Activated naive CD4-positive, alpha-beta T cell treated with anti-CD3 and anti-CD28 coated beads, Interleukin-2, amount 10 ng/mL, durations not matched to agents 7 days and 5 days (primary cell): ENCODE results near the gene PRPSAP2.

Source experiments
- CTCF ChIA-PET: fragments of 350-600 bp; sonication (Branson Sonifier 250); formaldehyde crosslinking; loops from one replicate; lab custom pipeline; 2021; ENCODE audit warnings: antibody characterized with exemption; lab: Charles Lee
- DNase-seq: peaks from one replicate; pipeline ENCODE4 v3.0.0-alpha.2; 2020
- H3K27ac Mint-ChIP-seq: one replicate; pipeline ENCODE4 v1.8.0; 2021; ENCODE audit warnings: mild to moderate bottlenecking, moderate library complexity, mixed read lengths
- H3K27me3 Mint-ChIP-seq: one replicate; pipeline ENCODE4 v1.8.0; 2021; ENCODE audit warnings: mild to moderate bottlenecking, mixed read lengths
- H3K36me3 Mint-ChIP-seq: one replicate; pipeline ENCODE4 v1.8.0; 2021; ENCODE audit warnings: mixed read lengths
- H3K4me1 Mint-ChIP-seq: one replicate; pipeline ENCODE4 v1.8.0; 2021; ENCODE audit warnings: mixed read lengths
- H3K4me3 Mint-ChIP-seq: one replicate; pipeline ENCODE4 v1.8.0; 2021; ENCODE audit warnings: mild to moderate bottlenecking, moderate library complexity, mixed read lengths
- H3K9me3 Mint-ChIP-seq: one replicate; pipeline ENCODE4 v1.8.0; 2021; ENCODE audit warnings: mixed read lengths

Gene PRPSAP2

GRCh38 chr17:18966831-18967624 is 109.1 kb downstream of the PRPSAP2 start:
- Mint-ChIP-seq H3K27ac (no peak overlapping the region), H3K4me3 (no peak overlapping the region), H3K27me3 (peaks cover 10% of the 10 kb centered on the region), H3K36me3 (no peaks in the 10 kb centered on the region), H3K9me3 (no peaks in the 10 kb centered on the region), H3K4me1 (peaks cover 11% of the 10 kb centered on the region)
- CTCF ChIA-PET, result no interaction called here
- no peak for DNase-seq

- H3K4me1 Mint-ChIP-seq, result peaks cover 11% of the 10 kb centered on the region
- CTCF ChIA-PET, result no interaction called here
- no peaks in the 10 kb centered on the region for H3K9me3 Mint-ChIP-seq
- no peak overlapping the region for H3K27ac Mint-ChIP-seq
- no peak for DNase-seq
- H3K36me3 Mint-ChIP-seq, result no peaks in the 10 kb centered on the region
- no peak overlapping the region for H3K4me3 Mint-ChIP-seq
- peaks cover 6% of the 10 kb centered on the region for H3K27me3 Mint-ChIP-seq
Measured at GRCh38 chr17:18967916-18968315, 110.0 kb downstream of the PRPSAP2 start.

DNA sequence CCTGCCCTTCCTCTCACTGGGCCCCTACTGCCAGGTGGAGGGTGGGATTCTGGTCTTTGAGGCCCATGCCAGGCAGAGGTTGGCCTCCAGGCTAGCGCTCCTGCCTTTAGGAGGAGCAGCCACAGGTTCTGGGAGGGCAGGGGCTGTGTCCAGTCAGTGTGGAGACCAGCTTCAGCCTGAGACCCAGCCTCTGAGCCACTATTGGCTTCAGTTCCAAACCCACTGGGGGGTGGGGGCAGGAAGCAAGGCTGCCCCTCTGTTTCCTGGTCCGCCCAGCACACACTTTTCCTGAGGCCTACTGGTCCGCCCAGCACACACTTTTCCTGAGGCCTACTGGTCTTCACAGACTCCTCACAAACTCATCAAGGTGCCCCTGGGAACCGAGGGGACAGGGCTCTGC is 110.4 kb downstream of the PRPSAP2 start:
- H3K9me3 Mint-ChIP-seq, result no peaks in the 10 kb centered on the region
- CTCF ChIA-PET, result no interaction called here
- no peak overlapping the region for H3K4me3 Mint-ChIP-seq
- H3K4me1 Mint-ChIP-seq, result peaks cover 11% of the 10 kb centered on the region
- DNase-seq, result no peak
- H3K27ac Mint-ChIP-seq, result no peak overlapping the region
- no peaks in the 10 kb centered on the region for H3K36me3 Mint-ChIP-seq
- H3K27me3 Mint-ChIP-seq, result peaks cover 6% of the 10 kb centered on the region

- H3K27ac Mint-ChIP-seq, result peak overlapping the region; percentile 68
- DNase-seq, result no peak
Measured at GRCh38 chr17:18968945-18969887, 111.3 kb downstream of the PRPSAP2 start.

GRCh38 chr17:18970582-18971480 is 112.9 kb downstream of the PRPSAP2 start:
- no peaks in the 10 kb centered on the region for H3K27me3 Mint-ChIP-seq
- no peak overlapping the region for H3K27ac Mint-ChIP-seq
- H3K36me3 Mint-ChIP-seq, result no peaks in the 10 kb centered on the region
- H3K9me3 Mint-ChIP-seq, result no peaks in the 10 kb centered on the region
- H3K4me3 Mint-ChIP-seq, result no peak overlapping the region
- H3K4me1 Mint-ChIP-seq, result peaks cover 11% of the 10 kb centered on the region
- DNase-seq, result no peak
- CTCF ChIA-PET, result no interaction called here

More at GRCh38 chr17:18968945-18969887, 111.3 kb downstream of the PRPSAP2 start:
- no peaks in the 10 kb centered on the region for H3K36me3 Mint-ChIP-seq
- CTCF ChIA-PET, result interaction anchor here (1.1 kb wide), 1 partner anchor 8 kb away, joined by 7 read pairs; no protein-coding TSS in a partner anchor
- H3K27me3 Mint-ChIP-seq, result peaks cover under 1% of the 10 kb centered on the region
- no peak overlapping the region for H3K4me3 Mint-ChIP-seq
- no peaks in the 10 kb centered on the region for H3K9me3 Mint-ChIP-seq
- H3K4me1 Mint-ChIP-seq, result peaks cover 11% of the 10 kb centered on the region

DNA sequence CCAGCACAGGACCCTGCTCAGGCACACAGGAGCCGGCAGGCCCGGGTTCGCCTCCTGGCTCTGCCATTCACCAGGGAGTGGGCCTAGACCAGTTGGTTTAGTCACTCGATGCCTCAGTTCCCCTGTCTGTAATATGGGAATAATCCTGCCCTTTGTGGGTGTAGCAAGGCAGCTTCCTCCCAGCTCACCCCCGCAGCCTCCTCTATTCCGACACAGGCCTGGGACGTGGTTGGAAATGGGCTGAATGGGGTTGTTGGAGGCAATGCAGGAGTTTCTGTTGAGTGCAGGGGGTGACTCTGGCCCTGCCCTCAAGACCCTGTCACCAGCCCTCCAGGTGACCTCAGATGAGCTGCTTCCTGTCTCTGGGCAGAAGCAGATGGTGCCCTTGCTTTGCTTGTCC is 113.9 kb downstream of the PRPSAP2 start:
- Mint-ChIP-seq H3K27me3 (no peaks in the 10 kb centered on the region), H3K4me3 (no peak overlapping the region), H3K36me3 (no peaks in the 10 kb centered on the region), H3K27ac (no peak overlapping the region), H3K9me3 (no peaks in the 10 kb centered on the region), H3K4me1 (peaks cover 11% of the 10 kb centered on the region)
- no peak for DNase-seq
- CTCF ChIA-PET, result interaction anchor here (0.9 kb wide), 1 partner anchor 11 kb away, joined by 3 read pairs; no protein-coding TSS in a partner anchor

DNA sequence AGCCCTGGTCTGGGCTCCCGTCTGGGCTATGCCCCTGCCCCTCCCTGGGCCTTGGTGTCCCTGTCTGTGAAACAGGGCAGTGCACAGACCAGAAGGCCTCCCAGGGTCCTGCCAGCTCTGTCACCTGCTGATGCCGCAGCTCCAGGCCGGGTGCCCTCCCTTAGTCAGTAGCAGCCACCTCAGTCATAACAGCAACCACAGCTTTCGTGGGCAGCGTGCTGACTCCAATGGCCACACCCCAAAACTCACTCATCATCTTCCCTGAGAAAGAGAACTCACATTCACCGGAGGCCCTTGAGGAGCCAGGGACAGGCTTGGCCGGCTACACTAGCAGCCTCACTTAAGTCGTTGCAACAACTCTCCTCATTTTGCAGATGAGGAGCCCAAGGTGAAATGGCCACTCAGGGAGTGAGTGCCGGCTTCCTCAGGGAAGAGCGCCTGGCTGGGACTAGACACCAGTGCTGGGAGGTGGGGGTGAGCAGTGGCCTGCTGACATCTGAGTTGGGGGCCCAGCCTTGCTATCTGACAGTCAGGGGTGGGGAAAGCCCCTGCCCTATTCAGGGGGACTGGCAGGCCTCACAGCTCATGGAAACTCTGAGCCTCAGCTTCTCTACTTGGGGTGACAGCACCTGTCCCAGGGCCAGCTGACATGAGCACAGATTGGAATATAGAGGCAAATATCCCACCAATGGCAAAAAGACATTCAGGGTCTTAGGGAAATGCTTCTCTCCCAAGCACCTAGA is 116.6 kb downstream of the PRPSAP2 start:
- Mint-ChIP-seq H3K4me3 (no peak overlapping the region), H3K27ac (no peak overlapping the region), H3K27me3 (no peaks in the 10 kb centered on the region), H3K9me3 (no peaks in the 10 kb centered on the region), H3K4me1 (peaks cover 5% of the 10 kb centered on the region), H3K36me3 (no peaks in the 10 kb centered on the region)
- CTCF ChIA-PET, result no interaction called here
- DNase-seq, result no peak

GRCh38 chr17:18975597-18975996 is 117.7 kb downstream of the PRPSAP2 start:
- H3K27ac Mint-ChIP-seq, result no peak overlapping the region
- CTCF ChIA-PET, result no interaction called here
- no peaks in the 10 kb centered on the region for H3K9me3 Mint-ChIP-seq
- no peak for DNase-seq
- no peaks in the 10 kb centered on the region for H3K27me3 Mint-ChIP-seq
- no peaks in the 10 kb centered on the region for H3K4me1 Mint-ChIP-seq
- H3K4me3 Mint-ChIP-seq, result no peak overlapping the region
- H3K36me3 Mint-ChIP-seq, result no peaks in the 10 kb centered on the region

DNA sequence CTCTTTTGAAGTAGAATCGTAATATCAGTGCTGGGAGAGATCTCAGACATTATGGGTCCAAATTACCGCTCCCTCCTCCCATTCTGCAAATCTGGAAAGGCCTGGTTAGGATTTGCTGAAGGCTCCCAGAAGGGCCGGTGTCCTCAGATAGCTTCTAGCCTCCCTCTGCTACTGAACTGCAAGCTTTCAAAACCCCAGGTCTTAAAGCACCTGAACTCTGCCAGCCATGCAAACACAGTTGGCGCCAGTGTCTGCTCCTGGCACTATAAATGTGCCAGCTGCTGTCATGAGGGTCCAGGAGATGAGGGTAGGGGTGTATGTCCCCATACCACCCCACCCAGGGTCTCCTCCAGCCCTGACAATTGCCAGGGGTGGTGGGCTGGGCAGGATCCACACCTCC is 118.3 kb downstream of the PRPSAP2 start:
- no peak for DNase-seq

GRCh38 chr17:18977021-18977420 is 119.1 kb downstream of the PRPSAP2 start:
- Mint-ChIP-seq H3K27me3 (no peaks in the 10 kb centered on the region), H3K36me3 (no peaks in the 10 kb centered on the region), H3K9me3 (no peaks in the 10 kb centered on the region), H3K27ac (no peak overlapping the region), H3K4me1 (no peaks in the 10 kb centered on the region), H3K4me3 (no peak overlapping the region)
- CTCF ChIA-PET, result interaction anchor here (1.0 kb wide), 1 partner anchor 16 kb away, joined by 3 read pairs; no protein-coding TSS in a partner anchor
- no peak for DNase-seq

More for the DNA sequence above, 118.3 kb downstream of the PRPSAP2 start:
- no peaks in the 10 kb centered on the region for H3K27me3 Mint-ChIP-seq
- H3K4me1 Mint-ChIP-seq, result no peaks in the 10 kb centered on the region
- H3K4me3 Mint-ChIP-seq, result no peak overlapping the region
- CTCF ChIA-PET, result interaction anchor here (1.0 kb wide), 1 partner anchor 15 kb away, joined by 3 read pairs; no protein-coding TSS in a partner anchor
- H3K36me3 Mint-ChIP-seq, result no peaks in the 10 kb centered on the region
- H3K27ac Mint-ChIP-seq, result no peak overlapping the region
- no peaks in the 10 kb centered on the region for H3K9me3 Mint-ChIP-seq

- Mint-ChIP-seq H3K36me3 (no peaks in the 10 kb centered on the region), H3K27me3 (no peaks in the 10 kb centered on the region), H3K9me3 (no peaks in the 10 kb centered on the region), H3K27ac (no peak overlapping the region), H3K4me3 (no peak overlapping the region), H3K4me1 (no peaks in the 10 kb centered on the region)
- DNase-seq, result no peak
- CTCF ChIA-PET, result no interaction called here
Measured at GRCh38 chr17:18977646-18978045, 119.7 kb downstream of the PRPSAP2 start.

GRCh38 chr17:18978050-18978449 is 120.1 kb downstream of the PRPSAP2 start:
- Mint-ChIP-seq H3K27ac (no peak overlapping the region), H3K9me3 (no peaks in the 10 kb centered on the region), H3K4me3 (no peak overlapping the region), H3K27me3 (no peaks in the 10 kb centered on the region), H3K4me1 (no peaks in the 10 kb centered on the region), H3K36me3 (no peaks in the 10 kb centered on the region)
- CTCF ChIA-PET, result no interaction called here
- DNase-seq, result no peak

GRCh38 chr17:18978655-18979054 is 120.7 kb downstream of the PRPSAP2 start:
- H3K27me3 Mint-ChIP-seq, result no peaks in the 10 kb centered on the region
- H3K27ac Mint-ChIP-seq, result no peak overlapping the region
- no peaks in the 10 kb centered on the region for H3K4me1 Mint-ChIP-seq
- H3K9me3 Mint-ChIP-seq, result no peaks in the 10 kb centered on the region
- CTCF ChIA-PET, result no interaction called here
- no peak overlapping the region for H3K4me3 Mint-ChIP-seq
- H3K36me3 Mint-ChIP-seq, result no peaks in the 10 kb centered on the region
- DNase-seq, result no peak
